GM10266 (cell line): Measurements from ENCODE around the gene LINC01488.

ENCODE experiments used
- DNase-seq: peaks from one replicate; pipeline ENCODE4 v3.0.0; 2012; ENCODE audit errors: extremely low spot score
- TF ChIP-seq, protein P1 (sequence below): IDR thresholded peaks from 2 replicates; pipeline ENCODE4 v1.5.1; 2012; ENCODE audit warnings: mild to moderate bottlenecking, low read depth; ENCODE audit not compliant: control insufficient read depth, insufficient read depth; ENCODE audit errors: missing control alignments

Gene LINC01488

DNA sequence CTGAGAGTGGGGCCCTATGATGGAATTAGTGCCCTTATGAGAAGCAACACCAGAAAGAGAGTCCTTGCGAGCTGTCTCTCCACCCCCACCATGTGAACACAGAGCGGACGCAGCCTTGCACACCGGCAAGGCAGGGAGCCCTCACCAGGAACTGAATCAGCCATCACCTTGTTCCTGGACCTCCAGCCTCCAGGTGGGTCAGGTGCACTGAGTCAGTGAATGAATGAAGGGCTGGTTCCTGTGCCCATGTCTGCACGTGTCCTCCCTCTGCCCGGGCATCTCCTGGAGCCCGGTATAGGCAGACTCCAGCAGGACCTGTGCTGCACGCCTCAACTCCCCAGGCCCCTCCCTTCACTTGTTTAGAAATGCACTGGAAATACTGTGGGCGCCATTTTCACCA is 54.9 kb downstream of the LINC01488 start:
- TF ChIP-seq, protein P1, sequence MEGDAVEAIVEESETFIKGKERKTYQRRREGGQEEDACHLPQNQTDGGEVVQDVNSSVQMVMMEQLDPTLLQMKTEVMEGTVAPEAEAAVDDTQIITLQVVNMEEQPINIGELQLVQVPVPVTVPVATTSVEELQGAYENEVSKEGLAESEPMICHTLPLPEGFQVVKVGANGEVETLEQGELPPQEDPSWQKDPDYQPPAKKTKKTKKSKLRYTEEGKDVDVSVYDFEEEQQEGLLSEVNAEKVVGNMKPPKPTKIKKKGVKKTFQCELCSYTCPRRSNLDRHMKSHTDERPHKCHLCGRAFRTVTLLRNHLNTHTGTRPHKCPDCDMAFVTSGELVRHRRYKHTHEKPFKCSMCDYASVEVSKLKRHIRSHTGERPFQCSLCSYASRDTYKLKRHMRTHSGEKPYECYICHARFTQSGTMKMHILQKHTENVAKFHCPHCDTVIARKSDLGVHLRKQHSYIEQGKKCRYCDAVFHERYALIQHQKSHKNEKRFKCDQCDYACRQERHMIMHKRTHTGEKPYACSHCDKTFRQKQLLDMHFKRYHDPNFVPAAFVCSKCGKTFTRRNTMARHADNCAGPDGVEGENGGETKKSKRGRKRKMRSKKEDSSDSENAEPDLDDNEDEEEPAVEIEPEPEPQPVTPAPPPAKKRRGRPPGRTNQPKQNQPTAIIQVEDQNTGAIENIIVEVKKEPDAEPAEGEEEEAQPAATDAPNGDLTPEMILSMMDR = no peak
- no peak for DNase-seq

DNA sequence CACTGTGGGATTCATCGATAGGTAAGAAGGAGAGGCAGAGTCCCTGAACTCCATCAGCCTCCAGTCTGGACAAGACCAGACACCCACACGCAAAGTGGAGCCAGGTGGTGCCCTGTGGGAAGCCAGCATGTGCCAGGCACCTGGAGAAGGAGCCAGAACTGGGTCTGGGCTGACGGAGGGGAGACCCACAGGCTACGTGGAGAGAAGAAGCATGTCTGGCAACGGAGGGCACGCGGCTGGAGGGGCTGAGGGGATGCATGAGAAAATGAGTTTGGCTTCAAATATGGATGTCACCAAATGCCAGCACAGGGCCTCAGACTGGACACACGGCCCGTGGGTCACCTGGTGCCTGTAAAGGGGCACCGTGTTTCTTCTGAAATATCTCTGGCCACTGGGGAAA is 55.7 kb downstream of the LINC01488 start:
- TF ChIP-seq, protein P1 = no peak
- DNase-seq = no peak

DNA sequence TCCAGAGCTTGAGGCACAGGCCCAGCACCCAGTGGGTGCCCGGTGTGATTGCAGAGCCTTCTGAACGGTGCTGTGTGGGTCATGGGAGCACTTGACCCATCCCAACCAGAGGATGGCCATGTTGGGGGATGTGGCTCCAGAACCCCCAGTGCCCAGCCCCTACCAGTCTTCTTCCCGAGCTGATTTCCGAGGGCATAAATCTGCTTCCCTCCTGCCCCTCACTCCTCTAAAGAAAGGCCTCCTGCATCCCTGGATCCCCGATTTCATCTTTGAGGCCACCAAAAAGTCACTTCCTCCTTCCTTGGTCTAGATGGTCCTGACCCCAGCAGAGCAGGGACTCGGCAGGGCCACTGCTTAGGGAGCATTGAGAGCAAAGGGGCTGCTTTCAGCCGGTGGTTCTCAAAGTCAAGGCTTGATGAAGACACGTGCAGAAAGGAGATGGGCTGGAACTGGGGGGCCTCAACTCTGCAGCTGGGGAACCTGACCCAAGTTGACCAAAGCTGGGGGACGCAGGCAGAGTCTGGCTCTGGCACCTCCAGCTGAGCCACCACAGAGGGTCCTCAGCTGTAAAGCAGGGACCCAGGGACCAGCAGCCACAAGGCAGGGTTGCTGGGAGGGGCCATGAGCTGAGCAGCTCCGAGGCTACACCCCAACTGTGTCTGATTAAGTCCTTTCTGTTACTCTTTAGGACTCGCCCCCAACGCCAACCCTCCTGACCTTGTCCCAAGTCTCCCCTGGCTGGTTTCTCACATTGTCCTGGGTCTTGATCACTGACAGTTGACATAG is 56.6 kb downstream of the LINC01488 start:
- DNase-seq = no peak

DNA sequence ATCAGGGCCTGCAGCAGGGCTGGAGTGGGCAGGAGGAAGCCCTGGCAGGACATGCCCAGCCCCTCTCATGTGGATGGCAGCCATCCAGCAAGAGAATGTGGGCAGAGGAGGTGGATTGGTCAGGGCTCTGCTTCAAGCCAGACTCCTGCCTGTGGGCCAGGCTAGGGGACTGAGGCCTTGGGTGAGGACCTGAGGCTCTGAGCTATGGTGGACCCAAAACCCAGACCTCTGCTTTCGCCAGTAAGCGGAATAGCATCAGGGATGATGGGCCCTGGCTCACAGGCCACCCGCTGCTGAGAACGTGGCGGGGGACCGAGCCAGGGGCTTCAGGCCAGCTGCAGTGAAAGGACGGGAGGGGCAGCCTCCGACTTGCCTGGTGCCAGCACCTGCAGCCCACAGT is 57.4 kb downstream of the LINC01488 start:
- TF ChIP-seq, protein P1 = no peak

More for the DNA sequence above, 56.6 kb downstream of the LINC01488 start:
- TF ChIP-seq, protein P1 = no peak

DNA sequence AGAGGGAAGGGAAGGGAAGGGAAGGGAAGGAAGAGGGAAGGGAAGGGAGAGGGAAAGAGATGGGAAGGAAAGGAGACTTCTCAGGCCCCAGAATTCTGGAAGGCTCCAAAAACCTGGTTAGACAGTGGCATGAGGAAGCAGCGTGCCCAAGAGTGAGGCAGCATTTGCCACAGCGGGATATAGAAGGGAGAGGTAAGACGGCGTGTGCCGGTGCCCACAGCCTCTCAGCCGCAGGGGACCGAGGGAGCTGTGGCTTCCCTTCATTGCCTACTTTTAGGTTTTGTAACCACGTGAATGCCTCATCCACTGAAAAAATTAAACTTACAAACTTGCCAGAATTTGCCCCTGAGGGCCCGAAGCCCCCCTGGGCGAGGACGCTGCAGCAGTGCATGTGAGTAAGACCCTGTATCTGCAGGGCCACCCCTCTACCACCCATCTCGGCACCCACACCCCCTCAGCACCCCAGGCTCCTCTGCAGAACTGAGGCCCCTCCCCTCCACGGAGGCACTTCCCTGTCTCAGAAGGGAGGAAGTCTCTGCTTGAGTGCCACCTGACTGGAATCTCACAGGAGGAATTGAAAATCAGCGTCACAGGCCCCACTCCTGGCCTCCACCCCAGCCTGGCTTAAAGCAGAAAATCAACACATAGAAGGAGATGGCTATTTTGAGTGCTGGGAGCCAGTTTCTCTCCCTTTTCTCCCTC is 58.1 kb downstream of the LINC01488 start:
- TF ChIP-seq, protein P1 = no peak
- no peak for DNase-seq

More for the DNA sequence above, 57.4 kb downstream of the LINC01488 start:
- no peak for DNase-seq

DNA sequence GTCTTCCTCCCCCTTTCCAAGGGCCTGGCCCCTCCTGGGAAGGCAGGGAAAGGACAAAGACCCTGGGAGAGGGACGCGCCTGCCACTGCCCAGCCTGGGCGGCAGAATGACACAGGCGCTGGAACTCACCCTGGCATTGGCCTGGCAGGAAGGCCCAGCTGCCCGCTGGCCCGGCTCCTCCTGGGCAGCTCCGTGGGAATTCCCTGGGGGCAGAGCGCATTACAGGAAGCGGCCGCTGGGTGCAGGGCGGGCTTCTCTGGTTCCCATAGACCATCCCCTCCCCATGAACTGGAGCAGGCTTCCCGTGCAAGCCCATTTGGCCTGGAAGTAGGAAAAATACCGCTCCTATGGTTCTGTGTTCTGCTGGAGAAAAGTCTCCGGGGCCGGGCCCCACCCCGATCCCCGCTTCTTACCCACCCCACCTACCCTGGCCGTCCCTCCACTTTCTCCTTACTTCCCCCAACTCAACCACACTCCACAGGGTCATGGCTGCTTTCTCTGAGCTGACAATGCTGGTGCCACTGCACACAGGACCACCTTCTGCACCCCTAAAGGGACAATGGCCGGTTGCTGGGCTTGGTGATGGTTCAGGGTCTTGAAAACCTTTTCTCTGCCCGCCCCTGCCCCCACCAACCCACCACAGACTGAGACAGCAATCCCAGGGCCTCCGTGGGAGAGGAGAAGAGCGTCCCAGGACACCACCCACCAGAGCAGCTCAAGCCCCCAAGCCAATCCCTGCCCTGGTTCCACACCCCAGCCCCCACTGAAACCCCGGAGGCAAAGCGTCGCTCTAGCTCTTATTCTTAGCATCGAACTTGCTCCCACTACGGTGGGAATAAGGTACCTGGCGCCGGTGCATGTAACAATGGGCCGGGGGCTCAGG is 58.9 kb downstream of the LINC01488 start:
- TF ChIP-seq, protein P1 = no peak
- DNase-seq = no peak
